HepG2 (cell line): ENCODE data around the gene SYNJ2. TPM values are rescaled to one million over a fixed set of nuclear protein-coding genes. Genes with fewer than 3 reads are reported as not detected.
A peak's percentile ranks its signal among the peaks of the same experiment; 100 is the strongest.

ENCODE experiments used
- ATAC-seq: fragments of 200-7000 bp; cut with Tn5 transposase; 3 replicates; pipeline ENCODE4 v1.9.1; 2020; ENCODE audit warnings: mild to moderate bottlenecking, moderate library complexity
- BruUV-seq: library from RNA; stranded (reverse); fragments of 400-500 nt; replicated peaks from 2 replicates; lab custom pipeline; 2021; lab: Mats Ljungman, UMichigan
- CTCF ChIA-PET: fragments of 300-600 bp; formaldehyde crosslinking; extraction: SDS; loops from one replicate; lab custom pipeline; 2021; ENCODE audit warnings: low total read pairs, inconsistent platforms, low intra/inter-chr PET ratio; lab: Yijun Ruan, JAX
- POLR2A ChIA-PET: fragments of 350-600 bp; sonication (Branson Sonifier 250); formaldehyde crosslinking; loops from one replicate; lab custom pipeline; 2020; ENCODE audit warnings: antibody characterized with exemption, inconsistent platforms; lab: Yijun Ruan, JAX
- DNase-seq: peaks from one replicate; pipeline ENCODE4 v3.0.0-alpha.2; 2015; ENCODE audit warnings: low spot score
- FAIRE-seq: peaks from 3 replicates; lab custom pipeline; 2011; peaks lifted over from hg19 to GRCh38; lab: Jason Lieb, UNC
- H2AFZ ChIP-seq: one replicate; pipeline ENCODE4 v1.6.1; 2011; ENCODE audit warnings: low read length, inconsistent platforms
- H3K27ac ChIP-seq: fragments of 300-600 bp; 3 replicates; pipeline ENCODE4 v1.8.0; 2011; ENCODE audit warnings: mixed run types, mild to moderate bottlenecking, mixed read lengths, low read length, inconsistent platforms; ENCODE audit not compliant: insufficient read depth; ENCODE audit errors: extremely low read length
- H3K27me3 ChIP-seq, 2 experiments: fragments of 200-600 bp in 1 of 2; 2 replicates in 1 of 2; 3 replicates in 1 of 2; pipeline versions ENCODE4 v1.6.0 to v1.8.0; 2011; ENCODE audit warnings: low read length in 2 of 2, mild to moderate bottlenecking in 2 of 2, moderate library complexity in 2 of 2, inconsistent platforms in 1 of 2; ENCODE audit not compliant: insufficient read depth in 2 of 2, control insufficient read depth in 1 of 2
- H3K36me3 ChIP-seq, 2 experiments: fragments of 200-600 bp in 1 of 2; replicated peaks in 1 of 2; 2 replicates in 1 of 2; 3 replicates in 1 of 2; pipeline versions ENCODE4 v1.5.1 to v1.8.0; 2011; ENCODE audit warnings: low read length in 2 of 2, inconsistent platforms in 1 of 2; ENCODE audit not compliant: insufficient read depth in 2 of 2, control insufficient read depth in 1 of 2
- H3K4me1 ChIP-seq: 2 replicates; pipeline ENCODE4 v1.5.1; 2012; ENCODE audit warnings: low read length, inconsistent platforms; ENCODE audit not compliant: insufficient read depth
- H3K4me2 ChIP-seq: 2 replicates; pipeline ENCODE4 v1.6.0; 2011; ENCODE audit warnings: low read depth, low read length, inconsistent platforms
- H3K4me3 ChIP-seq, 3 experiments: fragments of 200-600 bp in 1 of 3; sonication (generic), shearing (Covaris generic) in 1 of 3; replicated peaks in 1 of 3; 2 replicates each; pipeline ENCODE4 v1.5.1; 2011 to 2016; ENCODE audit warnings: low read length in 3 of 3, inconsistent platforms in 2 of 3, low read depth in 2 of 3, mild to moderate bottlenecking in 2 of 3, control low read depth in 1 of 3, mixed read lengths in 1 of 3; ENCODE audit not compliant: insufficient read depth in 1 of 3
- H3K79me2 ChIP-seq: one replicate; pipeline ENCODE4 v1.6.1; 2011; ENCODE audit warnings: low read length, inconsistent platforms; ENCODE audit not compliant: insufficient read depth
- H3K9ac ChIP-seq: 2 replicates; pipeline ENCODE4 v1.6.0; 2011; ENCODE audit warnings: mild to moderate bottlenecking, low read depth, low read length, inconsistent platforms; ENCODE audit not compliant: insufficient read depth
- H3K9me3 ChIP-seq: 2 replicates; pipeline ENCODE4 v1.5.1; 2012; ENCODE audit warnings: mild to moderate bottlenecking, low read length
- H4K20me1 ChIP-seq: 2 replicates; pipeline ENCODE4 v1.6.0; 2011; ENCODE audit warnings: inconsistent platforms, mild to moderate bottlenecking, low read length, moderate library complexity; ENCODE audit not compliant: insufficient read depth
- AGO2 ChIP-seq: fragments of 200-400 bp; formaldehyde crosslinking; optimal IDR thresholded peaks from 2 replicates; pipeline ENCODE3; 2017; ENCODE audit warnings: mild to moderate bottlenecking, low read depth, low read length, moderate library complexity
- HIC2 ChIP-seq: sonication (generic); formaldehyde crosslinking; IDR thresholded peaks from 2 replicates; pipeline ENCODE4 v1.9.0; 2022; ENCODE audit warnings: low read depth, missing genetic modification reagents
- HNRNPL ChIP-seq: fragments of 200-400 bp; formaldehyde crosslinking; IDR thresholded peaks from 2 replicates; pipeline ENCODE4 v1.6.1; 2017; ENCODE audit warnings: mild to moderate bottlenecking, low read depth, low read length
- MED1 ChIP-seq: sonication (generic); formaldehyde crosslinking; IDR thresholded peaks from 2 replicates; pipeline ENCODE4 v1.4.0; 2020; ENCODE audit warnings: missing genetic modification reagents
- MEF2D ChIP-seq: sonication (generic); formaldehyde crosslinking; IDR thresholded peaks from 2 replicates; pipeline ENCODE4 v1.5.1; 2020; ENCODE audit warnings: mild to moderate bottlenecking, missing genetic modification reagents
- MTF1 ChIP-seq: sonication (generic); formaldehyde crosslinking; IDR thresholded peaks from 2 replicates; pipeline ENCODE4 v1.5.0; 2020; ENCODE audit warnings: missing genetic modification reagents
- MXI1 ChIP-seq: IDR thresholded peaks from 3 replicates; pipeline ENCODE4 v1.6.1; 2012; ENCODE audit warnings: low read depth, low read length, inconsistent platforms, borderline replicate concordance
- RXRA ChIP-seq: sonication (generic); formaldehyde crosslinking; IDR thresholded peaks from 2 replicates; pipeline ENCODE4 v1.5.1; 2020; ENCODE audit warnings: missing genetic modification reagents
- SAP130 ChIP-seq: IDR thresholded peaks from 2 replicates; pipeline ENCODE4 v1.6.1; 2016; ENCODE audit warnings: low read depth
- SETDB1 ChIP-seq: sonication (generic); formaldehyde crosslinking; IDR thresholded peaks from 2 replicates; pipeline ENCODE4 v1.5.1; 2020; ENCODE audit warnings: missing genetic modification reagents, mild to moderate bottlenecking, borderline replicate concordance
- ZBTB38 ChIP-seq: sonication (generic); formaldehyde crosslinking; IDR thresholded peaks from 2 replicates; pipeline ENCODE4 v1.5.1; 2020; ENCODE audit warnings: mild to moderate bottlenecking, missing genetic modification reagents
- ZNF274 ChIP-seq: sonication (generic); formaldehyde crosslinking; IDR thresholded peaks from 2 replicates; pipeline ENCODE4 v1.5.1; 2020; ENCODE audit warnings: mild to moderate bottlenecking, missing genetic modification reagents
- ZNF501 ChIP-seq: sonication (generic); formaldehyde crosslinking; IDR thresholded peaks from 2 replicates; pipeline ENCODE4 v1.5.1; 2020; ENCODE audit warnings: mild to moderate bottlenecking, moderate library complexity, missing genetic modification reagents
- ZNF564 ChIP-seq: sonication (generic); formaldehyde crosslinking; IDR thresholded peaks from 2 replicates; pipeline ENCODE4 v1.8.1; 2023; ENCODE audit warnings: mild to moderate bottlenecking, missing genetic modification reagents
- ZNF749 ChIP-seq: sonication (generic); formaldehyde crosslinking; IDR thresholded peaks from 2 replicates; pipeline ENCODE4 v1.8.0; 2022; ENCODE audit warnings: mild to moderate bottlenecking, missing genetic modification reagents, moderate library complexity, borderline replicate concordance
- WGBS: methylation state at CpG from one replicate; pipeline ENCODE4 v1.1.6; 2017; ENCODE audit warnings: low lambda C conversion rate; 5-methylcytosine and 5-hydroxymethylcytosine counted together
- in situ Hi-C: cut with HindIII; loops from 2 replicates; pipeline ENCODE4 v1.10.0; 2017; ENCODE audit warnings: low pct_unique_long_range_greater_than_20kb; ENCODE audit not compliant: extremely low pct_ligation_motif_present
- intact Hi-C: fragments of 100-400 bp; cut with micrococcal nuclease; formaldehyde crosslinking; loops from one replicate; pipeline ENCODE4 v1.10.0; 2022; ENCODE audit not compliant: unreplicated experiment
- polyA plus RNA-seq, 8 experiments: library from polyadenylated mRNA; depleted of rRNA in 3 of 8; stranded (reverse) in 7 of 8; unstranded in 1 of 8; fragments of >200 nt; fragmentation: Illumina TruSeq in 4 of 8; extraction: Trizol in 4 of 8; gene quantifications; 2 replicates each; pipeline versions ENCODE4 v1.2.1 to v1.2.3, GENCODE V29; 2011 to 2016; ENCODE audit warnings: low read depth in 4 of 8, missing spikeins in 1 of 8, mixed read lengths in 1 of 8; ENCODE audit not compliant: insufficient read depth in 1 of 8
- total RNA-seq, 5 experiments: library from RNA; depleted of rRNA; stranded (reverse); fragments of >200 nt; fragmentation: Illumina TruSeq; extraction: Trizol; gene quantifications; 2 replicates each; pipeline ENCODE4 v1.2.3, GENCODE V29; 2016; ENCODE audit warnings: low read depth in 1 of 5

Gene SYNJ2
- total and polyA plus RNA-seq, 2 of the 13 experiments (the other 11 are each of a cell fraction or from before 2014, with no cell fraction given): 39.1 to 57.6 TPM

- no TSS peak for BruUV-seq
- intact Hi-C loops: no loop called here
- H2AFZ ChIP-seq: no peak overlapping the region
- no peak overlapping the region for H3K9ac ChIP-seq
- FAIRE-seq (no peak), ATAC-seq (no peak), DNase-seq (no peak)
- no peaks in the 10 kb centered on the region for H3K27me3 ChIP-seq
- no peak overlapping the region for H3K4me2 ChIP-seq
- H3K79me2 ChIP-seq: no peaks in the 10 kb centered on the region
- no peak overlapping the region for H3K4me3 ChIP-seq
- H4K20me1 ChIP-seq: no peaks in the 10 kb centered on the region
- TF ChIP-seq AGO2 (peak; percentile 18), ZNF749 (CRISPR knock-in tag) (no peak), ZBTB38 (CRISPR knock-in tag) (0 out of 2 replicates have a peak, but pooled peaks have one; percentile 20), ZNF564 (0 out of 2 replicates have a peak, but pooled peaks have one; percentile 33), ZNF274 (0 out of 2 replicates have a peak, but pooled peaks have one; percentile 33)
- H3K27ac ChIP-seq: no peak overlapping the region
- 97% methylated on average over 23 of the region's 23 CpGs for WGBS
- H3K9me3 ChIP-seq: no peaks in the 10 kb centered on the region
- in situ Hi-C loops: no loop called here
- H3K36me3 ChIP-seq: peaks cover 60 to 89% of the 10 kb centered on the region in 2 experiments
- ChIA-PET CTCF (no interaction called here), POLR2A (no interaction called here)
- H3K4me1 ChIP-seq: peaks cover 27% of the 10 kb centered on the region
Measured at GRCh38 chr6:158066136-158066781, 84.6 kb downstream of the SYNJ2 start.

GRCh38 chr6:158067436-158068015 is 85.9 kb downstream of the SYNJ2 start:
- no peak overlapping the region for H3K4me3 ChIP-seq
- H4K20me1 ChIP-seq: no peaks in the 10 kb centered on the region
- in situ Hi-C loops (no loop called here), intact Hi-C loops (no loop called here)
- no peaks in the 10 kb centered on the region for H3K9me3 ChIP-seq
- no peak overlapping the region for H3K4me2 ChIP-seq
- DNase-seq: no peak
- FAIRE-seq: no peak
- CTCF ChIA-PET: no interaction called here
- H3K36me3 ChIP-seq: peaks cover 54 to 89% of the 10 kb centered on the region in 2 experiments
- ATAC-seq: no peak
- POLR2A ChIA-PET: no interaction called here
- WGBS: 95% methylated on average over 10 of the region's 10 CpGs
- H2AFZ ChIP-seq: no peak overlapping the region
- TSS peak; percentile 15 for BruUV-seq
- H3K27me3 ChIP-seq: no peaks in the 10 kb centered on the region
- no peaks in the 10 kb centered on the region for H3K79me2 ChIP-seq
- H3K27ac ChIP-seq: peak overlapping the region; percentile 1
- no peak overlapping the region for H3K9ac ChIP-seq
- peaks cover 37% of the 10 kb centered on the region for H3K4me1 ChIP-seq
- TF ChIP-seq HNRNPL: 0 out of 2 replicates have a peak, but pooled peaks have one; percentile 20
- TF ChIP-seq MEF2D: no peak
- peak; percentile 81; the same call in 1 of the 2 replicates for TF ChIP-seq HIC2 (CRISPR knock-in tag)
- TF ChIP-seq MXI1: peak; percentile 38; the same call in 1 of the 3 replicates
- TF ChIP-seq SETDB1 (CRISPR knock-in tag): no peak
- no peak for TF ChIP-seq MTF1 (CRISPR knock-in tag)
- peak; percentile 34; the same call in 1 of the 2 replicates for TF ChIP-seq MED1 (CRISPR knock-in tag)
- 0 out of 2 replicates have a peak, but pooled peaks have one; percentile 20 for TF ChIP-seq RXRA (CRISPR knock-in tag)
- peak; percentile 17; the same call in 1 of the 2 replicates for TF ChIP-seq SAP130 (CRISPR knock-in tag)
- peak; percentile 40 for TF ChIP-seq ZNF501 (CRISPR knock-in tag)
